Measurements from ENCODE around the gene NRL.

The NRL gene

GRCh38 chr14:24114532-24115421 is at the start of gene NRL, which contains the start of gene DCAF11:
TSS of gene NRL (minus strand) at chr14:24114949. CDS start at chr14:24082848, 32,101 bp downstream.
TSS of gene DCAF11 (plus strand) at chr14:24114777. CDS start at chr14:24115595, 818 bp downstream.
- DNase-seq = peak; percentile 100

GRCh38 chr14:24162093-24162492 is 47.3 kb upstream of the NRL start:
- no peak for DNase-seq

GRCh38 chr14:24160850-24161804 is 46.4 kb upstream of the NRL start, which contains the start of gene IRF9:
TSS of gene IRF9 (plus strand) at chr14:24161265. CDS start at chr14:24162145, 880 bp downstream.
- DNase-seq = peak; percentile 96 to 99

GRCh38 chr14:24160499-24160849 is 45.7 kb upstream of the NRL start:
- no peak for DNase-seq

- no peak for DNase-seq
Observed at GRCh38 chr14:24159777-24160498, 45.2 kb upstream of the NRL start.

GRCh38 chr14:24157331-24157730 is 42.6 kb upstream of the NRL start:
- DNase-seq = no peak

- DNase-seq = no peak
Observed at GRCh38 chr14:24156840-24157239, 42.1 kb upstream of the NRL start.

GRCh38 chr14:24155100-24155499 is 40.4 kb upstream of the NRL start:
- DNase-seq = peak; percentile 48 to 79

GRCh38 chr14:24151404-24152080 is 36.8 kb upstream of the NRL start:
- no peak for DNase-seq

- no peak for DNase-seq
Observed at GRCh38 chr14:24150993-24151392, 36.2 kb upstream of the NRL start.

GRCh38 chr14:24150567-24150966 is 35.8 kb upstream of the NRL start:
- DNase-seq = no peak

- no peak for DNase-seq
Observed at GRCh38 chr14:24150061-24150460, 35.3 kb upstream of the NRL start.

GRCh38 chr14:24149302-24149969 is 34.7 kb upstream of the NRL start:
- DNase-seq = no peak

- DNase-seq = no peak
Observed at GRCh38 chr14:24147761-24148428, 33.1 kb upstream of the NRL start.

GRCh38 chr14:24146978-24147760 is 32.4 kb upstream of the NRL start, which contains the start of gene RNF31:
TSS of gene RNF31 (plus strand) at chr14:24147498. CDS start at chr14:24147699, 201 bp downstream.
- DNase-seq = peak; percentile 99 to 100

- DNase-seq = peak; percentile 99
Observed at GRCh38 chr14:24146453-24146977, 31.8 kb upstream of the NRL start, which contains the start of gene PSME2. TSS of gene PSME2 (minus strand) at chr14:24146610. CDS start at chr14:24146581, 29 bp downstream.

GRCh38 chr14:24145690-24146452 is 31.1 kb upstream of the NRL start:
- DNase-seq = no peak

GRCh38 chr14:24145219-24145618 is 30.5 kb upstream of the NRL start:
- DNase-seq = no peak

GRCh38 chr14:24144451-24144850 is 29.7 kb upstream of the NRL start:
- no peak for DNase-seq
